ENCODE measurements around the gene RNF141.

- TF ChIP-seq CTCF (IDR thresholded peaks at IDR 0.05; ENCODE audit: poor library complexity, severe bottlenecking) (no peak), REST (IDR thresholded peaks at IDR 0.05; ENCODE audit: borderline replicate concordance) (no peak), EZH2 (IDR thresholded peaks at IDR 0.05; ENCODE audit: borderline replicate concordance, insufficient read depth, low read length, poor library complexity, severe bottlenecking) (no peak), POLR2AphosphoS5 (IDR thresholded peaks at IDR 0.05) (no peak), SMC3 (conservative IDR thresholded peaks at IDR 0.05; ENCODE audit: poor library complexity) (no peak), MXI1 (conservative IDR thresholded peaks at IDR 0.05; ENCODE audit: poor library complexity, severe bottlenecking) (no peak)
Observed at GRCh38 chr11:10490032-10490397, 51.0 kb downstream of the RNF141 start.

All from neural cell (in vitro differentiated cells).